Embryonic facial prominence (tissue), 1 donor: ENCODE measurements around the gene NPTN.

Source experiments
- DNase-seq: peaks from one replicate; pipeline ENCODE4 v3.0.0-alpha.2; 2016; ENCODE audit errors: extremely low spot score

Gene NPTN

GRCh38 chr15:73518180-73518862 is 114.9 kb downstream of the NPTN start:
- DNase-seq = no peak

- DNase-seq = no peak
Observed at GRCh38 chr15:73517566-73517965, 115.6 kb downstream of the NPTN start.

DNA sequence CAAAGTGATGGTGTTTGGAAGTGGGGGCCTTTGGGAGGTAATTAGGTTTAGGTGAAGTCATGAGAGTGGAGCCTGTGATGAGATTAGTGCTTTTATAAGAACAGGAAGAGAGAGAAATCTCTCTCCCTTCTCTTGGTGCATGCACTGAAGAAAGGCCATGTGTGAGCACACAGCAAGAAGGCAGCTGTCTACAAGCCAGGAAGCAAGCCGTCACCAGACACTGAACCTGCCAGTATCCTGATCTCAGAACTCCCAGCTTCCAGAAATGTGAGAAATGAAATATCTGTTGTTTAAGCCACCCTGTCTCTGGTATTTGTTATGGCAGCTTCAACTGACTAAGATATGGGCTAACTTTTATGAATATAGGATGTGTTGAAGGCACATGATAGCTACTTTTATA is 117.7 kb downstream of the NPTN start:
- DNase-seq = no peak
